HG03442 (cell line): Measurements from ENCODE around the gene ARGFX.
"Not testable (repeated sequence)": the region's sequence is repeated elsewhere in the genome, so short reads cannot be mapped to it uniquely, and the experiment has no call there.

ENCODE experiments used
- ATAC-seq: cut with Tn5 transposase; IDR thresholded peaks from one replicate; pipeline ENCODE4 v1.9.1; 2021; ENCODE audit warnings: mild to moderate bottlenecking, moderate library complexity; ENCODE audit not compliant: unreplicated experiment

ARGFX gene

DNA sequence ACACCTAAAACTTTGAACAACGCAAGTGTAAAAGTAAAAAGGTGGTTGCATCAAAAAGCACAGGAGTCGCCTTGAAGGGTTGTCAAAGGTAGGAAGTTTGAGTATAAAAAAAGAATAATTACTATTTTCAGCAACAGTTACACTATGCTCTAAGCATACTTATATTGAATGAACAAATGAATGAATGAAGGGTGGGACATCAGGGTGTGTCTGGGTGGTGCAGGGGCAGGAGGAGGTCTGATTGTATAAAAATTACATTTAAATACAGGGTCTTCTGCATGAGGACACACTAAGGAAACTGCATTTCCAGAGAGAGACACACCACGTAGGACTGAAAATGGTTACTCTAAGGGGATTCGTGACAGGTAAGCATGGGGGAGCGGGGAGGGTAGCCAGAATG, at the start of gene ARGFX:
TSS of gene ARGFX (plus strand) at position 301 of the 400 bp plus-strand sequence. CDS start 2,765 bp downstream, outside the sequence.
- ATAC-seq: no peak

DNA sequence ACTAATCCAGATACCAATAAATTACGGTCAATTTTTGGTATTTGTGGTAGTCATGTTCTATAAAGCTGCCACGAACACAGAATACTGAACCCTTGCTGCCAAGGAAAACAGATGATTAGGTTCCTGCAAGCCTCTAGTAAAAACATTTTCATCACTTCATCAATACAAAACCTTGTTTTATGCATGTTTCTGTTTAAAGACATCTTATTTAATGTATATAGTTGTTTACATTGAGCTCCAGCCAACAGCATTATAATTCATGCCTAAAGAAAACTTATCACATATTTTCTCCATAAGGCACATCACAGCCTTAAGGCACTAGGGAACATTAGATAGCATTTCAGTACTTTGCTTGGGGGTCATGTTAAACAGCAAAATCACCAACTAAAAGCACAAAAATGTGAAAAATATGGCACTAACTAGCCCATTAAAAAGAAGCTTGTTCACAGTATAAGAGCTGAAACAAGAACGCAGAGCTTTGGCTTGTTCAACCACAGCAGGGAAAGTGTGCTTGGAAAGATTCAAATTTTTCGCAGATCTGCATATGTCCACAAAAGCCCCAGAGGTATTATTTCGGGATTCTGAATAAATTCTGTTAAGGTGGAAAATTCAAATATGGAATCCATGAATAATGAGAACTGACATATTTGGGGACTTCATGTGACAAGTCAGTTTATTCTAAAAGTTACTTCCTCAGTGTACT, 49.6 kb upstream of the ARGFX start:
- ATAC-seq: no peak

GRCh38 chr3:121520510-121520909, 47.2 kb upstream of the ARGFX start:
- ATAC-seq: no peak

DNA sequence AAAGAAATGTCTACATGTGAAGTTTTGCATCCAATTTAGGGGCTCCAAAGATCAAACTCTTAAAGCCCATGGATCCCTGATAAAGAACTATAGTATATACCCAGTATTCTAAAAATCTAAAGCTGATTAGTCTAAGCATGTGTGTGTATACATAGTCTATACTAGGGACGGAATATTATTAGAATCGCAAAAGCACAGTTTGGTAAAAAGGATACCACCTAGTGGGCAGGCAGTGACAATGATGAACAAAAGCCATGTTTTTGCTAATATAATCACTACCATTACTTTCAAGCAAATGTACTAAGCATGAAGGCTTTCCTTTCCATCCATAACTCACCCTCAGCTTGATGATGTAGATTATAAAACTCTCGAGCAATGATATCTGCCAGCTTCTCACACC, 38.4 kb upstream of the ARGFX start:
- ATAC-seq: no peak

DNA sequence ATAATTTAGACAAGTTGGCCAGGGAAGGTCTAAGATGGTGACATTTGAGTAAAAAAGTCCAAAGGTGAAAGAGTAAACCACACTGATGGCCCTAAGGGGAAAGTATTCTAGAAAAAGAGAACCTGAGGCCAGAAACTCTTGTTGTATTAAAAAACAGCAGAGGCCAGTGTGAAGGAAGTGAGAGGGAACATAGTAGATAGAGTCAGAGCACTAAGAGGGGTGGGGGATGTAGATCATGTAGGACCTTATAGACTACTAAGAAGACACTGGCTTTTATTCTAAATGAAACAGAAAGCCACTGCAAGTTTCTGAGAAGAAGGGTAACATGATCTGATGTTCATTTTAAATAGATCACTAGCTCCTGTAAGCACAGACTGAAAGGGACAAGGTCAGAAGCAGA, 36.5 kb upstream of the ARGFX start:
- ATAC-seq: no peak

DNA sequence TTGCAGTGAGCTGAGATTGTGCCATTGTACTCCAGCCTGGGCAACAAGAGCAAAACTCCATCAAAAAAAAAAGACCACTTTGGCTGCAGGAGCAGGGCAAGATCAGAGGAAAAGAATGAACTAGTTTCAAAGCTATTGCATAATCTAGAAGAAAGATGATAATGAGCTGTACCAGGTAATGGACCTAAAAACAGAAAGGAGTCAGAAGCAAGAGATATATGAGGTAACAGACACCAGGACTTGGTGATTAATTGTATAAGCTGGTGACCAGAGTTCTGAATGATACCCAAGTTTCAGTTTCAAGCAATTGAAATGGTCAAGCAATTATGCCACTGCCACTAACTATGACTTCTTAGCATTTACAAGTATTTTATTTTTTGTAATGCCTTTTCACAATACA, 24.8 kb upstream of the ARGFX start:
- ATAC-seq: no peak

DNA sequence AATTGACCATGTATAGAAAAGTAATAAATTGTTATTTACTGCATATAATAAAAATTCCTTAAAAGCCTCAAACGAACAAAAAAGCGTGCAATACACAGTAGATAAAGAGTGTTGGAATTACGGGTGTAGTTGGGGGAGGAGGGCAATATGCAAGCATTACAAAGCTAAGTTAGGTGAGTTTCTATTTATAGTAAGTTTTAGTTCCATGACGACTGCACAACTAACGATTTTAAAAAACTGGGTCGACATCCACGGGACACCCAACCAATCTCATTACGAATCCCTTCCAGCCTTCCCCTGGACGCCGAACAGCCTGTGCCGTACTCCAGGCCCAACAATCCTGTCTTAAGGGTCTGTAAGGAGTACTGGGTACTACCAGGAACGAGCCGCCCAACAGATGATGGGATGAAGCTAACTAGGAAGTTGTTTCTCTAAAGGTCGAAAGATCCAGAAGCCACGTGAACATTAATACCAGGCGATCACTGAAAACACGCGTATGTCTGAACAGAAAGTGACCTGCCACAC, 22.6 kb upstream of the ARGFX start:
- peak; percentile 3 for ATAC-seq

DNA sequence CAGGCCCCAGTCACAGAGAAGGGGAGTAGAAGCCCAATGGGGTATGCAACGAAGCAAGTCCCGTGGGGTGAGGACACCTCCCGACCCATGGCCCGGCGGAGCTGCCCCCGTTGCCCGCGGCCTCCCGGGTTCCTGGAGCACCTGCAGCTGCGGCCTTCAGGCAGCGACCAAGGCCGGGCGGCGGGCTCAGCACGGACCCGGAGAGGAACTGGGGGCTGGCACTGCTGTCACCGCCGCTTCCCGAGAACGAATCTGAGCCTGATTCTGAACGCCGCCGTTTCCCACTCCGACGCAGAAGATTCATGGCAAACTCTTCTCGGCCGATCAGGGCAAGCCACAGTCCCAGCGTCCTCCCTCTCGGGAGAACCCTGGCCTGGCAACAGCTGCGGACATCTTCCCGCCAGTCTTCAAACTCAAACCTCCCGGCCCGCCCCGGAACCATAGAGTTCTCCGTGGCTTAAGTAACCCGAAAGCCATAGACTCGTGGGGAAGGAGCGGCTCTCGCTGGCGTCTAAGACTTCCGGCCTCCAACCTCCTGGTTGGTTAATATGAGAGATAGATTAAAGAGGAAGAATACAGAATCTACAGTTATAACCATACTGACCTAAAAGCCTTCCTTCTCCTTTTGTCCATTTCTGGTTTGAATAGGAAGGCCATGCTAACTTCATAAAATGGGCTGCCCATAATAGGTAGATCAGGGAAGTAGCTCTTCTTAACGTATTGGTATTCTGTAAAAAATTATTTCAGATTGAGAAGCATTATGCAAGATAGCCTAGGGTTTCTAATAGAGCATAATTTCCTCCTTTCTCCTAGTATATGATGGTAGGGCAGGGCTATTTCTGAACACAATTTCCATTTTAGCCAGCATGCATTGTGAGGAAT, 21.9 kb upstream of the ARGFX start, which contains the start of gene POLQ:
TSS of gene POLQ (minus strand) at position 415 of the 882 bp plus-strand sequence. CDS start at position 304, 111 bp downstream.
- peak; percentile 81 for ATAC-seq

DNA sequence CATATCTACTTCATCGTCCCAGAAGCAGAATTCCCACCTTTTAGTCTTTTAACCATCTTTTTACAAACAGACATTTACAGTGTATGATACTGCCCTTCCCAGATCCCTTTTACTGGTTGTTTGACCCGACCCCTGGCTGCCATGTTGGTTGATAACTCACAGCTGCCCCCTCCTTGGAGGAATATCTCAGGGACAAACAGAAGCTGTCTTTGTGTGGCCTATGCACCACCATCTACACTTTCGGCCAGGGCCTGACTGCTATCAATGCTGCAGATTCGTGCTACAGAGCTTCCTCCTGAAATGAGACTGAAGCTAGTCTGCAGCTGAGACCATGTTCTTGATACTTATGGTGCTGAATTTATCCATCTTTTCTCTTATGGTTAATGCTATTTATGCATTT, 15.4 kb upstream of the ARGFX start:
- ATAC-seq: no peak

GRCh38 chr3:121552797-121553196, 15.0 kb upstream of the ARGFX start:
- ATAC-seq: no peak

GRCh38 chr3:121557426-121557934, 10.3 kb upstream of the ARGFX start:
- ATAC-seq: no peak

DNA sequence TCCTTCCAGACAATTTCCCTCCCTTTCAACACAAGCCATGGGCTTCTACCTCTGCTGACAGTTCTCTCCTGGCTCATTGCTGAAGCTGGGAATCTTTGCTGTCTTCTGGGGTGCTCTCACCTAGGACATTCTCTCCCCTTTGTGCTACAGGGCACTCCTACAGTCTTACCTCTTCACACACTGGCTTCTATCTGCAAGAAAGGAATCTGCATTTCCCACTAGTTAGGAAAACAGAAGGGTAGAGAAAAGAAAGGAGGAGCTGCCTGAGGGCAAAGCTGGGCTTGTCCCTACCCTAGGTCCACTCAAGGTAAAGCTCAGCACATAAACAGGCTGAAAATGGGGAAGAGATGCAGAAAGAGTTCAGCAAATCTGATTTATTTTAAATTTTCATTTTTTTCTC, 5.6 kb upstream of the ARGFX start:
- no peak for ATAC-seq

- ATAC-seq: no peak
Observed at GRCh38 chr3:121566773-121567172, 976 bp upstream of the ARGFX start.

- no peak for ATAC-seq
Observed at GRCh38 chr3:121574449-121574848, 6.7 kb downstream of the ARGFX start.

GRCh38 chr3:121581691-121582090, 13.9 kb downstream of the ARGFX start:
- no peak for ATAC-seq

DNA sequence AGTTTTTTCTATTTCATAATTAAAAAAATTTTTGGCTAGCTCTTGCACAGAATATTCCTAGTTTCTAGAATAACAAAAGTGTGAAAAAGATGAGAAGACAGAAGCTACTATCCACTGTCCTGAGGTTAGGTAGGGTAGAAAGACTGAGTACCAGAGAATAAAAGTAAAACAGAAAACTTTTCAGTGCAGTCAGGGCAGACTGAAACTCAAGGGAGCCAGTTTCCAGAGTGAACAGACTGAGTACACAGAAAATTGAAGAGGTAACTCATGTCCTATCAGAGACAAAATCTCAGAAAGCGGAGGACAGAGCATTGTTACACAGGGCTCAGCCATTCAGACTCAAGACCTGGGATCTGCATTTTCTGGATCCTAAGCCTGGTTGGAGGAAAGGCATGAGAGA, 16.7 kb downstream of the ARGFX start:
- ATAC-seq: no peak

DNA sequence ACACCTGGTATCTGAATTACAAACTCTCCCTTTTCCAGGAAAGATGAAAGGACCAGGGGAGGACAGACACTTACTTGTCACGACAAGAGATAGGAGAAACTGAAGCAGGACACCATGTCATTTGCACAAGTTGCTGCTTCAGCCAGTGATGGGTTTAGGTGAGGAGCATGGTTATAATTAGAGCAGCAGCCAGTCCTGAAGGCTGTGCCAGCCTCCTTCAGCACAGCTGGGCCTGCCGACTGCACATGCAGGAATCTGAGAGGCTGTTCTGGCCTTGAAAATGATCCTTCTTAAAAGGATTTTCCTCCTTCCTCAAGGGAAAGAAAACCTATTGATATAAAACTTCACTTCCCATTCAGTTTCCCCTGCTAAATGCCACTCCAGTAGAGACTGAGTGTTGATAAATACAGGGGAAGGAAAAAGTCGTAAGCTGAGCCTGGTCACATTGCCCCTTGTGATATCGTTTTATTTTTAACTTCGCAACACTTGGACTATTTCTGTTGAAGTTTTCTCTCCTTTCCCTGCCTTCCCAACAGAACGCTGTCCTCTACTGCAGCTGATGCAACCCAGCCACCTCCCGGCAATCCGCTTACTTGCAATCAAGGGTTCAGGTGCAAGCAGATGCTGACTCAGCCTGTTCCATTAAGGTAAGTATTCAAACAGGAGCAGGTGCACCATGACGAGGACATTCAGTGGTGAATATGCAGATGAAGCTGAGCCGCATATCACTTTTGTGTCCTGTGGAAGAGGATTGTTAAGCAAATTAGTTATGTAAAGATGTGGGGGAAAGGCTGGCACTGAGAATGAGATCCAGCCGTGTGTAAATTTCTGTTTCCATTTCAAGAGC, 25.3 kb downstream of the ARGFX start, which contains the start of gene FBXO40:
TSS of gene FBXO40 (plus strand) at position 524 of the 847 bp plus-strand sequence. CDS start 27,197 bp downstream, outside the sequence.
- ATAC-seq: peak; percentile 50

- ATAC-seq: not testable (repeated sequence)
Observed at GRCh38 chr3:121593806-121594205, 26.1 kb downstream of the ARGFX start.

- no peak for ATAC-seq
Observed at GRCh38 chr3:121594850-121595249, 27.1 kb downstream of the ARGFX start.

DNA sequence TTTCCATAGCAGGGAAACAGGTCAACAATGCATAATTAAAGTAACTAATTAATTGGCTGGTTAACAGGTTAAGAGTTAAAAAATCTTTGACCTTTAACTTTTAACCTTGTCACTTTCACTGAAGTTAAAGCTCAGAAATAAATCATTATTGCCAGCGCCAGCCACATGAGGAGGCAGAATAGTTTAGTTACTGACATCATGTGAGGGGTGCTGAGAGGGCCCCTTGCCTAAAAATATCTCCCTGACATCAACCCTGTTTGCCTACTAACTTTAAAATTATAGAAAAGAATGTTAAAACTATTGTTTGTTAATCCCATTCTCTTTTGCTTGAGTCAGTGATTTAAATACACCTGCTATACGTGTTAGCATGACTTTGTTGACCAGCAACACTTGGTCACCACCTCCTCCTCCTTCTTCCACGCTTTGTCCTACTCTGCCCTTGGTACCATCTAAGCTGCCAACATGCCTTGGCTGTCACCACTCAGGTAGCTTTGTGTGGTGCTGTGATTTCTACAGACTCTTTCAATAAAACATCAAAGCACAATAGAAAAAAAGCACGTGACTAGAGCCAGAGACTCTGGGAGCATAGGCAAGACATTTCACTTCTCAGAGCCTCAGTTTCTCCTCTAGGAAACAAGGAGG, 28.1 kb downstream of the ARGFX start:
- no peak for ATAC-seq
